NCI-H2107 treated with DMSO at 0.1 percent for 48 hours (cell line): ENCODE measurements around the gene CUL7.

Experiments used
- DNase-seq: peaks from one replicate; lab custom pipeline; 2025; ENCODE audit not compliant: unreplicated experiment; lab: John Stamatoyannopoulos, UW

The CUL7 gene

GRCh38 chr6:43077981-43078511, 24.4 kb upstream of the CUL7 start:
- DNase-seq = no peak

GRCh38 chr6:43077333-43077809, 23.7 kb upstream of the CUL7 start:
- no peak for DNase-seq

GRCh38 chr6:43076464-43077332, 23.0 kb upstream of the CUL7 start:
- DNase-seq = no peak

- no peak for DNase-seq
Observed at GRCh38 chr6:43075670-43076463, 22.2 kb upstream of the CUL7 start, which contains the start of gene PTK7. TSS of gene PTK7 (plus strand) at chr6:43076314. CDS start at chr6:43076489, 175 bp downstream.

- no peak for DNase-seq
Observed at GRCh38 chr6:43074847-43075669, 21.4 kb upstream of the CUL7 start.

- peak; percentile 5 for DNase-seq
Observed at GRCh38 chr6:43070028-43070632, 16.5 kb upstream of the CUL7 start.

- DNase-seq = no peak
Observed at GRCh38 chr6:43062818-43063217, 9.2 kb upstream of the CUL7 start.

- no peak for DNase-seq
Observed at GRCh38 chr6:43061861-43062260, 8.2 kb upstream of the CUL7 start.

- no peak for DNase-seq
Observed at GRCh38 chr6:43060755-43061633, 7.3 kb upstream of the CUL7 start.

GRCh38 chr6:43060034-43060754, 6.5 kb upstream of the CUL7 start:
- DNase-seq = peak; percentile 65

GRCh38 chr6:43059168-43060033, 5.8 kb upstream of the CUL7 start, which contains the start of the genes KLC4 and MRPL2:
TSS of gene KLC4 (plus strand) at chr6:43059631. CDS start at chr6:43061336, 1,705 bp downstream.
TSS of gene MRPL2 (minus strand) at chr6:43059434. CDS start at chr6:43059381, 53 bp downstream.
- peak; percentile 91 for DNase-seq

GRCh38 chr6:43058531-43058930, 4.9 kb upstream of the CUL7 start:
- no peak for DNase-seq

GRCh38 chr6:43055966-43056365, 2.3 kb upstream of the CUL7 start:
- no peak for DNase-seq

- DNase-seq = no peak
Observed at GRCh38 chr6:43054206-43054943, 724 bp upstream of the CUL7 start.

- DNase-seq = no peak
Observed at GRCh38 chr6:43052842-43053544, 658 bp downstream of the CUL7 start.

GRCh38 chr6:43052225-43052841, 1.3 kb downstream of the CUL7 start:
- DNase-seq = no peak
